ENCODE data around the gene IL24.

The IL24 gene

DNA sequence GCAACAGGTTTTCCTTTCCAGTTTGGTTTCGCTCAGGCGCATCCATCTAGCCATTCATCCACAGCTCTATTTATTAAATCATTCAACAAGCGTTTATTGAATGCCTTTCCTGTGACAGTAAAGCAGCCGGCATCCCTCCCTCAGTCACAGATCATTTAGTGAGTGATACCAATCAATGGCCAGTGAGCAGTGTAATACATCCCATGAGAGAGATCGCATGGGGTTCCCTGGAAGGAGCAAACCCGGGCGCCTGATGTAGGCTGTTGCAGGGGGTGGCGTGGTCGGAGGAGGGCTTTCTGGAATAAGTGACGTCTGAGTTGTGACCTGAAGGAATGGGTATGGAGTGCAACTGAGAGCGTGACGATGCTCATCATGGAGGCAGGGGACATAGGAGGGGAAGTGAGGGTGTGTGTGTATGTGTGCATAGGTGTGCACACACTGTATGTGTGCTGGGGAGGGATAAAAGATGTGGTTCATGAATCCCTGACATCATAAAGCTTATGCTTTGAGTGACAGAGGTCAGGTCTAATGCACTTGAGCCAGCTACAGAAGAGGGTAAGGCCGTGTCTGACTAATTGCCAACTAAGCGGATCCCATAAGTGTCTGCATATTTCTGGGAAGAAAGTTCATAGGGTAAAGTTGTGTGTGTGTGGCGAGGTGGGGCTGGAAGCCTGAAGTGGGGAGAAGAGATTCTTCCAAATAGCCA, 17.9 kb downstream of the IL24 start:
- Histone ChIP-seq H3K27ac (replicated peaks) (no peak overlapping the region), H3K4me3 (replicated peaks; ENCODE audit: insufficient read depth, low read length) (no peak overlapping the region), H3K27me3 (ENCODE audit: insufficient read depth, poor library complexity, severe bottlenecking) (no peaks in the 10 kb centered on the region)
- TF ChIP-seq POLR2AphosphoS5 (IDR thresholded peaks at IDR 0.05; ENCODE audit: low read depth), result no peak
- TF ChIP-seq, protein P1, sequence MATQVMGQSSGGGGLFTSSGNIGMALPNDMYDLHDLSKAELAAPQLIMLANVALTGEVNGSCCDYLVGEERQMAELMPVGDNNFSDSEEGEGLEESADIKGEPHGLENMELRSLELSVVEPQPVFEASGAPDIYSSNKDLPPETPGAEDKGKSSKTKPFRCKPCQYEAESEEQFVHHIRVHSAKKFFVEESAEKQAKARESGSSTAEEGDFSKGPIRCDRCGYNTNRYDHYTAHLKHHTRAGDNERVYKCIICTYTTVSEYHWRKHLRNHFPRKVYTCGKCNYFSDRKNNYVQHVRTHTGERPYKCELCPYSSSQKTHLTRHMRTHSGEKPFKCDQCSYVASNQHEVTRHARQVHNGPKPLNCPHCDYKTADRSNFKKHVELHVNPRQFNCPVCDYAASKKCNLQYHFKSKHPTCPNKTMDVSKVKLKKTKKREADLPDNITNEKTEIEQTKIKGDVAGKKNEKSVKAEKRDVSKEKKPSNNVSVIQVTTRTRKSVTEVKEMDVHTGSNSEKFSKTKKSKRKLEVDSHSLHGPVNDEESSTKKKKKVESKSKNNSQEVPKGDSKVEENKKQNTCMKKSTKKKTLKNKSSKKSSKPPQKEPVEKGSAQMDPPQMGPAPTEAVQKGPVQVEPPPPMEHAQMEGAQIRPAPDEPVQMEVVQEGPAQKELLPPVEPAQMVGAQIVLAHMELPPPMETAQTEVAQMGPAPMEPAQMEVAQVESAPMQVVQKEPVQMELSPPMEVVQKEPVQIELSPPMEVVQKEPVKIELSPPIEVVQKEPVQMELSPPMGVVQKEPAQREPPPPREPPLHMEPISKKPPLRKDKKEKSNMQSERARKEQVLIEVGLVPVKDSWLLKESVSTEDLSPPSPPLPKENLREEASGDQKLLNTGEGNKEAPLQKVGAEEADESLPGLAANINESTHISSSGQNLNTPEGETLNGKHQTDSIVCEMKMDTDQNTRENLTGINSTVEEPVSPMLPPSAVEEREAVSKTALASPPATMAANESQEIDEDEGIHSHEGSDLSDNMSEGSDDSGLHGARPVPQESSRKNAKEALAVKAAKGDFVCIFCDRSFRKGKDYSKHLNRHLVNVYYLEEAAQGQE (IDR thresholded peaks at IDR 0.05; ENCODE audit: insufficient replicate concordance, low read depth), result no peak
- no peak for TF ChIP-seq SPI1 (IDR thresholded peaks at IDR 0.05; ENCODE audit: borderline replicate concordance, low read depth)
- TF ChIP-seq GABPA (IDR thresholded peaks at IDR 0.05; ENCODE audit: low read depth), result no peak
- TF ChIP-seq, protein P2, sequence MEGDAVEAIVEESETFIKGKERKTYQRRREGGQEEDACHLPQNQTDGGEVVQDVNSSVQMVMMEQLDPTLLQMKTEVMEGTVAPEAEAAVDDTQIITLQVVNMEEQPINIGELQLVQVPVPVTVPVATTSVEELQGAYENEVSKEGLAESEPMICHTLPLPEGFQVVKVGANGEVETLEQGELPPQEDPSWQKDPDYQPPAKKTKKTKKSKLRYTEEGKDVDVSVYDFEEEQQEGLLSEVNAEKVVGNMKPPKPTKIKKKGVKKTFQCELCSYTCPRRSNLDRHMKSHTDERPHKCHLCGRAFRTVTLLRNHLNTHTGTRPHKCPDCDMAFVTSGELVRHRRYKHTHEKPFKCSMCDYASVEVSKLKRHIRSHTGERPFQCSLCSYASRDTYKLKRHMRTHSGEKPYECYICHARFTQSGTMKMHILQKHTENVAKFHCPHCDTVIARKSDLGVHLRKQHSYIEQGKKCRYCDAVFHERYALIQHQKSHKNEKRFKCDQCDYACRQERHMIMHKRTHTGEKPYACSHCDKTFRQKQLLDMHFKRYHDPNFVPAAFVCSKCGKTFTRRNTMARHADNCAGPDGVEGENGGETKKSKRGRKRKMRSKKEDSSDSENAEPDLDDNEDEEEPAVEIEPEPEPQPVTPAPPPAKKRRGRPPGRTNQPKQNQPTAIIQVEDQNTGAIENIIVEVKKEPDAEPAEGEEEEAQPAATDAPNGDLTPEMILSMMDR (IDR thresholded peaks at IDR 0.05; ENCODE audit: insufficient read depth, low read length), result no peak
- no peak for DNase-seq (ENCODE audit: low read depth in 1 of 2, low spot score in 1 of 2)

DNA sequence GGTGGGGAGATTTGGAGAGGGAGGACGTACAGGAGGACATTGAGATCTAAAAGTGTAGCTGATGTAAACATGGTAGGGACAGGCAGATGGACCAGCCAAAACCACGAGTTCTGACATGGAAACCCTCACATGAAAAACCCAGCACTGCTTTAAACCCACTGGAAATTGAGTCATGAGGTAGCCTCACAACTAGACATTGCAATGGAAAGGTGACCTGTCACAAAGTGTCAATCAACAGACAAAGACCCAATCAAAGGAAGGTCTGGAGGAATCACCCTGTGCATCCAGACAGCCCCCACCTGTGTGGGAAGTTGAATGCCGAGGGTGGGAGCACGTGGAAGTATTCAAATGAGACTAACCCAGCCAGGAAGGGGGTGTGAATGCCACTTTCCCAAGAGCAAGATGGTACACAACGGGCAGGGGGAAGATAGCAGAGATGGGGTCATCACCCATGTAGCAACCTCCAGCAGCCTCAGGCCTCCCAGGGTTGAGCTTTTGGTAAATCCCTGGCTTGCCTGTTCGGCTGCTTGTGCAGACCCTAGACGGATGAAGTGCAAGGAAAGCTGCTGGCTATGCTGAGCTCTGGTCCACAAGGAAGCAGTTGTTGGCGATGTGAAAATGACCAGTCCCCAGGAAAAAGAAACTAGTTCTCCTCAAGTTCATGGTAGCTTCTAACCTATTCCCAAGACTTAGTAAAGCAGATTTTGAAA, 18.9 kb downstream of the IL24 start:
- no peak for DNase-seq (ENCODE audit: low read depth in 1 of 2, low spot score in 1 of 2)
- H3K27me3 ChIP-seq (ENCODE audit: insufficient read depth, poor library complexity, severe bottlenecking), result no peaks in the 10 kb centered on the region
- no peak overlapping the region for H3K4me3 ChIP-seq (replicated peaks; ENCODE audit: insufficient read depth, low read length)
- TF ChIP-seq GABPA (IDR thresholded peaks at IDR 0.05; ENCODE audit: low read depth) (no peak), POLR2AphosphoS5 (IDR thresholded peaks at IDR 0.05; ENCODE audit: low read depth) (no peak), SPI1 (IDR thresholded peaks at IDR 0.05; ENCODE audit: borderline replicate concordance, low read depth) (no peak)
- TF ChIP-seq, protein P2 (IDR thresholded peaks at IDR 0.05; ENCODE audit: insufficient read depth, low read length), result no peak
- TF ChIP-seq, protein P1 (IDR thresholded peaks at IDR 0.05; ENCODE audit: insufficient replicate concordance, low read depth), result no peak
- no peak overlapping the region for H3K27ac ChIP-seq (replicated peaks)

DNA sequence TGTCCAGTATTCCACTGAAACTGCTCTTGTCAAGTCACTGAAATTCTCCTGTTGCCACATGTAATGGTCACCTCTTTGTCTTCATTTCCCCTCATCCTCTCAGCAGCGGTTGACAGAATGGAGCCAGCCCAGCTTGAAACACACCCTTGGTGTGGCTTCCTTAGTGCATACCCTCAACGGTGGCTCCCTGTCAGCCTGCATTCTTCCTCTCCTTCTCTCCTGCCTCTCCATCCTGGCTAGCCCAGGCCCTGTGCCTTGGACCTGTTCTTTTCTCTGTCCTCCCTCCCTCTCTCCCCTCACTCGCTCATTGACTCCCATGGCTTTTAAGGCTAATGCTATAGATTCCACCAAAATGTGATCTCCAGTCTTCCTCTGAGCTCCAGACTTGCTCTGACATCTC, 20.8 kb downstream of the IL24 start:
- Histone ChIP-seq H3K27ac (replicated peaks) (no peak overlapping the region), H3K4me3 (replicated peaks; ENCODE audit: insufficient read depth, low read length) (no peak overlapping the region), H3K27me3 (ENCODE audit: insufficient read depth, poor library complexity, severe bottlenecking) (no peaks in the 10 kb centered on the region)
- DNase-seq (ENCODE audit: low read depth in 1 of 2, low spot score in 1 of 2), result no peak
- TF ChIP-seq POLR2AphosphoS5 (IDR thresholded peaks at IDR 0.05; ENCODE audit: low read depth) (no peak), GABPA (IDR thresholded peaks at IDR 0.05; ENCODE audit: low read depth) (no peak), SPI1 (IDR thresholded peaks at IDR 0.05; ENCODE audit: borderline replicate concordance, low read depth) (no peak)
- TF ChIP-seq, protein P2 (IDR thresholded peaks at IDR 0.05; ENCODE audit: insufficient read depth, low read length), result no peak
- TF ChIP-seq, protein P1 (IDR thresholded peaks at IDR 0.05; ENCODE audit: insufficient replicate concordance, low read depth), result no peak

Measured in HL-60 (cell line).